Measurements from ENCODE around the gene SORCS1.

- TF ChIP-seq EZH2 (IDR thresholded peaks at IDR 0.05): no peak
- no peak for TF ChIP-seq CTCF (IDR thresholded peaks at IDR 0.05)
- no peak for TF ChIP-seq EZH2phosphoT487 (IDR thresholded peaks at IDR 0.05)
Measured at GRCh38 chr10:107033799-107034422, 130.6 kb downstream of the SORCS1 start.

Data from neural progenitor cell (in vitro differentiated cells).